Right lung (tissue), 5 donors: ENCODE data around the gene ADAM23. TPM values are rescaled to one million over a fixed set of nuclear protein-coding genes. Genes with fewer than 3 reads are reported as not detected.
A peak's percentile ranks its signal among the peaks of the same experiment; 100 is the strongest.

Experiments
- DNase-seq, 2 donors: peaks; one replicate each; pipeline ENCODE4 v3.0.0-alpha.2; 2013
- polyA plus RNA-seq, 5 donors: library from polyadenylated mRNA; unstranded; fragments of 120-200 nt; gene quantifications; one replicate each; pipeline versions ENCODE4 v1.2.1 to v1.2.3, GENCODE V29; 2013; ENCODE audit warnings: inconsistent platforms in 1 of 5, low replicate concordance in 1 of 5; ENCODE audit not compliant: insufficient read length in 5 of 5, insufficient read depth in 1 of 5

Gene ADAM23
- polyA plus RNA-seq, 5 donors: 4.2 to 7.6 (median 4.5) TPM

- no peak for DNase-seq
These were observed 5.1 kb upstream of the ADAM23 start for GRCh38 chr2:206438196-206438724.

- DNase-seq: no peak
These were observed 879 bp upstream of the ADAM23 start for GRCh38 chr2:206442474-206442832.

- DNase-seq: peak in 1 of 2 donors; percentile 33
These were observed 599 bp downstream of the ADAM23 start for GRCh38 chr2:206443735-206444527.

GRCh38 chr2:206445948-206446347, 2.6 kb downstream of the ADAM23 start:
- DNase-seq: no peak

- no peak for DNase-seq
These were observed 8.9 kb downstream of the ADAM23 start for GRCh38 chr2:206452242-206452641.

DNA sequence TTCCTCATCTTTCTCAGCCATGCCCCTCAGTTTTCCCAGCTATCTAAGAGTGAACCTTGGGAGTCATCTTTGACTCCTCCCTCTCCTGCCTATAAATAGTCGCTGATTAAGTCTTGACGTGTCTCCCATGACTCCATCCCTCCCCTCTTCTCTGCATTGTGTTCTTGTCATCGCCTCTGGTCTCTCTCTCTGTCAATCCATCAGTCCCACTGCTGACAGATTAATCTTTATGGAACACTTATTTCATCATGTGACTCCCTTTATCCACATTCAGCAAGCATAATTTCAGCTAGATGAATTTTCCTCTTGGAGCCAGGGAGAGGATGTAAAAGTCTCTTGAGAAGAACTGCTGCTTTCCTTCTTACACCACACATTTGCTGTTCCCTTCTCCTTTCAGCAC, 9.4 kb downstream of the ADAM23 start:
- DNase-seq: no peak

- DNase-seq: no peak
These were observed 12.9 kb downstream of the ADAM23 start for GRCh38 chr2:206456078-206456754.

DNA sequence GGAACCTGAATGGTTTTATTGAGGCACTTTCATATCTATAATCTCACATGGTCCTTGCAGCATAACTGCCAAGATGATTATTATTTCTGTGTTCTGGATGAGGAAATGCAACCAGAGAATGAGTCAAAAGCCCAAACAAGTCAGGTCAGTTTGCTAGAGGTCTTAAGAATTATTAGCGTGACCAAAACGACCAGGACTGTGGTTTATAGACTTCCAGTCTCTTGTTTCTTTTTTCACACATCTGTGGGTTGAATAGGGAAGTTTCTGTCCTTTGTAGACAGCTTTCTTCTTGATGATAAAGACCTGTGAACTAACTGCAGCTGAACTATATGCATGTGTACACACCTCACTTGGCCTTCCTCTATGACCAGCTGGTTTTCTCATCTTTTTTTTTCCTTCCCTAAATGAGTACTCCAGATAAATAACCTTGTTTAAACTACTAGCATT, 13.9 kb downstream of the ADAM23 start:
- no peak for DNase-seq

GRCh38 chr2:206462240-206462854, 19.0 kb downstream of the ADAM23 start:
- no peak for DNase-seq

DNA sequence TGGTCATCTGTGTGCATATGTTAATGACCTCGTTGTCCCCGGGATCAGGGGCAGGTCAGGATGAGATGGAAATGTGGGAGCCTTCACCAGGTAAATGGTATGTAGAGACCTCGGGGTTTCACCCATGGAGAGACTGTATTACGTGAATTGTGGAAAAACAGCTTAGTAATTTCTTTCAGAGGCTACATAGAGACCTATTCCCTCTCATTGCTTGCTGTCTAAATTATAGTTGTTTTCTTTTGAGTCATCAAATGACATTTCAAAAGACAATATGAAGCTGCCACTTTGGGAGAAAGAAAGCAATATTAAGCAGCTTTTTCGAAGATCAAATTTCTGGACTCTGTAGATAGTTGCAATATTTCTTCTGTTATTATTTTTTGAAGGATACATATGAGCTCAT, 20.4 kb downstream of the ADAM23 start:
- DNase-seq: no peak

DNA sequence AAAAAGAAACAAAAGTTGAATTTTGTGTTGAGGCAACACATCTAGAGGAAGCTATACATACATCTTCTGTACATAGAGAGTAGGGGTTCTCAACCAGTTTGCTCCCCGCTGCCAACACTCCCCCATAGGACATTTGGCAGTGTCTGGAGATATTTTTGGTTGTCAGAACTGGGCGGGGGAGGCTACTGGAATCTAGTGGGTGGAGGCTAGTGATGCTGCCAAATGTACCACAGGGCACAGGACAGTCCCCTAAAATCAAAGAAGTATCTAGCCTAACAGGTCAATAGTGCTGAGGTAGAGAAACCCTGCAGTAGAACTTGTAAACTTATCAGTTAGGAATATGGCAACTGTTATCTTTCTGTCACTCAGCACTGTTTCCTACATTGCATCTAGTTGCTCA, 21.3 kb downstream of the ADAM23 start:
- DNase-seq: no peak

- no peak for DNase-seq
These were observed 28.3 kb downstream of the ADAM23 start for GRCh38 chr2:206471524-206472062.

DNA sequence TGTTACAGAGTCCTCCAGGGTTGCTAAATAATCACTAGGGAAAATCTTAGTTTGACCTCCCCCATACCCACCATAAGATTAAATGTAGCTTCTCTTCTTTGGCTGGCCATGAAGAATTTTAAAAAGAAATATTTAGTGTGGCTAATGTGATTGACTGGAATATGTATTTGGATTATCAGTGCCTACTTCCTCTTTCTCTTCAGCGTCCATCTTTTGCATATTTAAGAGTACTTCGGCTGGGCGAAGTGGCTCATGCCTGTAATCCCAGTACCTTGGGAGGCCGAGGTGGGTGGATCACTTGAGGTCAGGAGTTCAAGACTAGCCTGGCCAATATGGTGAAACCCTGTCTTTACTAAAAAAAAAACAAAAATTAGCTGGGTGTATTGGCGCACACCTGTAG, 28.8 kb downstream of the ADAM23 start:
- DNase-seq: no peak

GRCh38 chr2:206474099-206474498, 30.8 kb downstream of the ADAM23 start:
- DNase-seq: no peak

- peak in 1 of 2 donors; percentile 6 for DNase-seq
These were observed 34.0 kb downstream of the ADAM23 start for GRCh38 chr2:206477296-206477695.

- no peak for DNase-seq
These were observed 35.0 kb downstream of the ADAM23 start for GRCh38 chr2:206478340-206478739.

- DNase-seq: no peak
These were observed 36.8 kb downstream of the ADAM23 start for GRCh38 chr2:206480161-206480560.

- no peak for DNase-seq
These were observed 37.3 kb downstream of the ADAM23 start for GRCh38 chr2:206480620-206481019.

- DNase-seq: no peak
These were observed 37.7 kb downstream of the ADAM23 start for GRCh38 chr2:206481056-206481455.

DNA sequence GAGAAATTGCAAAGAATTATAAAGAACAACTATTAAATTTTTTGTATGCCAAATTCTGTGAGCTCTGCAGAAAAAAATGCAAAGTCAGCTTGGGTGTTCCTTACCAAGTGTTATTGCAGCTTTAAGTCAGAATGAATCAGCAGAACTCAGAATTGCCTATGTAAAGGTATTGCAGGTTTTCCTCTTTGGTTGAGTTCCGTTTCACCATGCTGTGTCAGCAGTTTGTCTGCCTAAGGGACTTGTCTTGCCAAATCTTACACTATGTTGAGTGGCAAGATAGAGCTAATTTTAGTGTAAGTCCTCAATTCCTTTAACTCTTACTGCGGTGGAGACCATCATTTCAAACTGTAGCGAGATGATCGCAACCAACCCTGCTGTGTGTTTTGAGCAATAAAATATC, 38.8 kb downstream of the ADAM23 start:
- no peak for DNase-seq

DNA sequence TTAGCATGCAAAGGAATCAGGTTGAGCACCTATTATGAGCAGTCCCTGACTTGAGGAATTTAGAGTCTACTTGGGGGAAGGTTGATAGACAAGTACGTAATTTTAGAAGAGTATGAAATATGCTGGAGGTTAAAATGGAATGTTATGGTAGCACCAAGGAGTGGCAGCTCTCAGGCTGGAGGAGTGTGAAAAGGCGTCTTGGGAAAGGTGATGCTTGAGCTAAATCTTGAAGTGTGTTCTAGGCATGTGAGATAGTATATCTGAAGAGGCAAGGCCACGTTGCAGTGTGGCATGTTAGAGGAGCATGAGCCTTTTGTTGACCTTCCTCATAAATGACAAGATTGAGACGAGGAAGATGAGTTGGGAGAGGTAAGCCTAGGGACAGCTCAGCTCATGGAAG, 39.3 kb downstream of the ADAM23 start:
- DNase-seq: no peak

- no peak for DNase-seq
These were observed 44.7 kb downstream of the ADAM23 start for GRCh38 chr2:206488053-206488452.
